GM12878 (cell line): Measurements from ENCODE around the gene AK8. TPM values are rescaled to one million over a fixed set of nuclear protein-coding genes. Genes with fewer than 3 reads are reported as not detected.

Source experiments
- ATAC-seq: fragments of 200-7000 bp; cut with Tn5 transposase; 3 replicates; pipeline ENCODE4 v1.9.1; 2020; ENCODE audit warnings: mild to moderate bottlenecking, moderate library complexity
- BruUV-seq: library from RNA; stranded (reverse); fragments of 400-500 nt; replicated peaks from 2 replicates; lab custom pipeline; 2021; lab: Mats Ljungman, UMichigan
- CTCF ChIA-PET: fragments of 300-600 bp; sonication (Branson Sonifier 250); formaldehyde crosslinking; extraction: SDS; loops from one replicate; lab custom pipeline; 2021; ENCODE audit warnings: inconsistent platforms; lab: Yijun Ruan, JAX
- POLR2A ChIA-PET: fragments of 350-600 bp; formaldehyde crosslinking; extraction: SDS; loops from one replicate; lab custom pipeline; 2021; ENCODE audit warnings: inconsistent platforms; lab: Charles Lee
- RAD21 ChIA-PET: fragments of 300-600 bp; sonication (Branson Sonifier 250); formaldehyde crosslinking; loops from one replicate; lab custom pipeline; 2023; ENCODE audit warnings: antibody characterized with exemption; ENCODE audit not compliant: unreplicated experiment; lab: Charles Lee
- SMC1A ChIA-PET: fragments of 300-600 bp; sonication (Branson Sonifier 250); formaldehyde crosslinking; loops from one replicate; lab custom pipeline; 2023; ENCODE audit not compliant: unreplicated experiment, uncharacterized antibody; lab: Charles Lee
- DNase-seq: peaks from one replicate; pipeline ENCODE4 v3.0.0-alpha.2; 2011; ENCODE audit warnings: low read depth, low spot score
- FAIRE-seq: peaks from 3 replicates; lab custom pipeline; 2011; peaks lifted over from hg19 to GRCh38; lab: Jason Lieb, UNC
- H2AFZ ChIP-seq: 2 replicates; pipeline ENCODE4 v1.6.0; 2011; ENCODE audit warnings: low read depth, low read length, control low read depth; ENCODE audit not compliant: control insufficient read depth
- H3K27ac ChIP-seq: 2 replicates; pipeline ENCODE4 v1.5.1; 2011; ENCODE audit warnings: control low read depth; ENCODE audit not compliant: control insufficient read depth, insufficient read depth
- H3K27me3 ChIP-seq, 2 experiments: replicated peaks in 1 of 2; 2 replicates each; pipeline versions ENCODE4 v1.6.0 to v1.6.1; 2011; ENCODE audit warnings: low read length in 1 of 2; ENCODE audit not compliant: control insufficient read depth in 2 of 2, insufficient read depth in 2 of 2
- H3K36me3 ChIP-seq, 2 experiments: 2 replicates each; pipeline ENCODE4 v1.5.1; 2011; ENCODE audit warnings: low read length in 1 of 2; ENCODE audit not compliant: control insufficient read depth in 2 of 2, insufficient read depth in 2 of 2
- H3K4me1 ChIP-seq: 2 replicates; pipeline ENCODE4 v1.6.1; 2011; ENCODE audit warnings: mild to moderate bottlenecking, low read length, moderate library complexity, mixed read lengths; ENCODE audit not compliant: control insufficient read depth, insufficient read depth
- H3K4me2 ChIP-seq: 2 replicates; pipeline ENCODE4 v1.6.0; 2011; ENCODE audit warnings: control low read depth; ENCODE audit not compliant: control insufficient read depth, insufficient read depth
- H3K4me3 ChIP-seq: fragments of 200-600 bp; sonication (generic); 2 replicates; pipeline ENCODE4 v1.5.1; 2016
- H3K79me2 ChIP-seq: 2 replicates; pipeline ENCODE4 v1.6.0; 2011; ENCODE audit warnings: low read length; ENCODE audit not compliant: control insufficient read depth, insufficient read depth
- H3K9ac ChIP-seq: 2 replicates; pipeline ENCODE4 v1.8.0; 2011; ENCODE audit warnings: low read length, control low read depth, mixed read lengths; ENCODE audit not compliant: control insufficient read depth, insufficient read depth
- H3K9me3 ChIP-seq: replicated peaks from 3 replicates; pipeline ENCODE4 v1.5.1; 2011; ENCODE audit warnings: mild to moderate bottlenecking, low read length; ENCODE audit not compliant: control insufficient read depth, insufficient read depth
- H4K20me1 ChIP-seq: 2 replicates; pipeline ENCODE4 v1.6.0; 2011; ENCODE audit not compliant: control insufficient read depth, insufficient read depth
- HDAC2 ChIP-seq: fragments of 200-600 bp; sonication (generic); IDR thresholded peaks from 2 replicates; pipeline ENCODE4 v1.6.1; 2017
- HDAC6 ChIP-seq: fragments of 200-600 bp; sonication (generic); IDR thresholded peaks from one replicate; pipeline ENCODE4 v1.8.0; 2017; ENCODE audit warnings: antibody characterized with exemption; ENCODE audit not compliant: unreplicated experiment
- IKZF1 ChIP-seq: fragments of 450-650 bp; conservative IDR thresholded peaks from 2 replicates; pipeline ENCODE4 v1.6.1; 2017; ENCODE audit warnings: antibody characterized with exemption, mild to moderate bottlenecking
- MTA2 ChIP-seq: fragments of 450-650 bp; IDR thresholded peaks from 2 replicates; pipeline ENCODE4 v1.6.1; 2016; ENCODE audit warnings: low read depth, mild to moderate bottlenecking, moderate library complexity
- MYC ChIP-seq: IDR thresholded peaks from 2 replicates; pipeline ENCODE4 v1.6.1; 2011; ENCODE audit warnings: mild to moderate bottlenecking, low read length, moderate library complexity, inconsistent platforms; ENCODE audit not compliant: insufficient read depth, insufficient replicate concordance, insufficient read length, severe bottlenecking
- PAX5 ChIP-seq: IDR thresholded peaks from 2 replicates; pipeline ENCODE4 v1.6.1; 2011; ENCODE audit warnings: low read depth, low read length, borderline replicate concordance
- RELA ChIP-seq: fragments of 450-650 bp; IDR thresholded peaks from 2 replicates; pipeline ENCODE4 v1.8.0; 2014; ENCODE audit warnings: borderline replicate concordance; ENCODE audit not compliant: partially characterized antibody
- ZNF622 ChIP-seq: fragments of 450-650 bp; IDR thresholded peaks from 2 replicates; pipeline ENCODE4 v1.6.1; 2017; ENCODE audit warnings: mild to moderate bottlenecking, inconsistent platforms
- WGBS: methylation state at CpG from one replicate; pipeline ENCODE4 v1.1.6; 2016; ENCODE audit warnings: low lambda C conversion rate; ENCODE audit not compliant: insufficient replicate concordance, insufficient coverage; ENCODE audit errors: missing lambda C conversion rate; 5-methylcytosine and 5-hydroxymethylcytosine counted together
- in situ Hi-C: fragments of 300-500 bp; cut with MboI; formaldehyde crosslinking; loops from 9 replicates; pipeline ENCODE4 v1.14.3; 2018; ENCODE audit warnings: mixed read lengths
- intact Hi-C: fragments of 100-400 bp; cut with micrococcal nuclease; formaldehyde crosslinking; loops from one replicate; pipeline ENCODE4 v1.14.2; 2022; ENCODE audit not compliant: unreplicated experiment
- polyA plus RNA-seq, 11 experiments: library from polyadenylated mRNA; depleted of rRNA in 4 of 11; unstranded in 6 of 11; stranded (reverse) in 5 of 11; fragments of >200 nt; fragmentation: Nextera tagmentation in 4 of 11; fragmentation: Illumina TruSeq in 1 of 11; extraction: Ambion mirVana in 4 of 11; extraction: Trizol in 1 of 11; gene quantifications; 1 replicate in 1 of 11; 2 replicates in 10 of 11; pipeline versions ENCODE4 v1.2.1 to v1.2.3, GENCODE V29; 2011 to 2016; ENCODE audit warnings: inconsistent platforms in 2 of 11, missing spikeins in 2 of 11, low read depth in 1 of 11
- total RNA-seq, 4 experiments: library from RNA; depleted of rRNA in 3 of 4; stranded (reverse); fragments of >200 nt in 3 of 4; fragmentation: Illumina TruSeq in 1 of 4; extraction: Trizol in 1 of 4; gene quantifications; 2 replicates each; pipeline versions ENCODE4 v1.2.1 to v1.2.3, GENCODE V29; 2013 to 2021
- TF ChIP-seq, protein P1 (sequence below): IDR thresholded peaks from 2 replicates; pipeline ENCODE4 v1.6.1; 2012; ENCODE audit warnings: improper control_type of control experiment, low read depth, low read length; ENCODE audit not compliant: insufficient replicate concordance
- TF ChIP-seq, protein P2 (sequence below): fragments of 450-650 bp; IDR thresholded peaks from 2 replicates; pipeline ENCODE4 v1.6.1; 2017; ENCODE audit warnings: mild to moderate bottlenecking

Gene AK8
- total and polyA plus RNA-seq, 10 of the 15 experiments (the other 5 are each of a cell fraction or from before 2014, with no cell fraction given): 0.03 to 0.12 (median 0.06) TPM; not detected in 5

DNA sequence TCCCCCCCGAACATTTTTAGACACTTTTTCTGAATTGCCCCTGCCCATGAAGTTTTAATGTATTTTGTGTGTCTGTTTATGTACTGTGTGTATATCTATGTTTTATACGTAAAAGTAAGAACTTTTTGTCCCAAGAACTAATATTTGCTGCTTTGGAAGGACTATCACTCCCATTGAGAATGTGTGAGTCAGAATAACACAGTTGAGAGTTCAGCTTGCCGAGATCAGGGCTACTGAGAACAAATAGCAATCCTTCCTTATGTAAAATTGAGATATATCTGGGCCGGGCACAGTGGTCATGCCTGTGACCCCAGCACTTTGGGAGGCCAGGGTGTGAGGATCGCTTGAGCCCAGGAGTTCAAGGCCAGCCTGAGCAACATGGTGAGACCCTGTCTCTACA is 196.5 kb downstream of the AK8 start:
- H2AFZ ChIP-seq: no peak overlapping the region
- no peaks in the 10 kb centered on the region for H3K27me3 ChIP-seq
- SMC1A ChIA-PET: interaction anchor here (0.6 kb wide), 1 partner anchor 158 kb away, joined by 3 read pairs; no protein-coding TSS in a partner anchor
- no peak overlapping the region for H3K9ac ChIP-seq
- RAD21 ChIA-PET: no interaction called here
- ATAC-seq (no peak), FAIRE-seq (no peak), DNase-seq (no peak)
- H3K4me2 ChIP-seq: no peak overlapping the region
- peaks cover 19 to 36% of the 10 kb centered on the region in 2 experiments for H3K36me3 ChIP-seq
- WGBS: 88% methylated on average over 5 of the region's 5 CpGs
- POLR2A ChIA-PET: interaction anchor here (0.6 to 0.7 kb wide), 2 partner anchors 8 to 1291 kb away, joined by 3 to 4 read pairs; no protein-coding TSS in a partner anchor
- H3K79me2 ChIP-seq: peaks cover 42% of the 10 kb centered on the region
- H3K4me3 ChIP-seq: no peak overlapping the region
- H4K20me1 ChIP-seq: no peaks in the 10 kb centered on the region
- in situ Hi-C loops: no loop called here
- intact Hi-C loops: no loop called here
- H3K27ac ChIP-seq: no peak overlapping the region
- BruUV-seq: no TSS peak
- peaks cover 10% of the 10 kb centered on the region for H3K4me1 ChIP-seq
- CTCF ChIA-PET: interaction anchor here (1.1 kb wide), 1 partner anchor 12 kb away, joined by 5 read pairs; no protein-coding TSS in a partner anchor
- TF ChIP-seq PAX5 (no peak), MTA2 (no peak), ZNF622 (no peak), RELA (no peak), HDAC6 (no peak), MYC (no peak), HDAC2 (no peak), IKZF1 (no peak)
- TF ChIP-seq, protein P1, sequence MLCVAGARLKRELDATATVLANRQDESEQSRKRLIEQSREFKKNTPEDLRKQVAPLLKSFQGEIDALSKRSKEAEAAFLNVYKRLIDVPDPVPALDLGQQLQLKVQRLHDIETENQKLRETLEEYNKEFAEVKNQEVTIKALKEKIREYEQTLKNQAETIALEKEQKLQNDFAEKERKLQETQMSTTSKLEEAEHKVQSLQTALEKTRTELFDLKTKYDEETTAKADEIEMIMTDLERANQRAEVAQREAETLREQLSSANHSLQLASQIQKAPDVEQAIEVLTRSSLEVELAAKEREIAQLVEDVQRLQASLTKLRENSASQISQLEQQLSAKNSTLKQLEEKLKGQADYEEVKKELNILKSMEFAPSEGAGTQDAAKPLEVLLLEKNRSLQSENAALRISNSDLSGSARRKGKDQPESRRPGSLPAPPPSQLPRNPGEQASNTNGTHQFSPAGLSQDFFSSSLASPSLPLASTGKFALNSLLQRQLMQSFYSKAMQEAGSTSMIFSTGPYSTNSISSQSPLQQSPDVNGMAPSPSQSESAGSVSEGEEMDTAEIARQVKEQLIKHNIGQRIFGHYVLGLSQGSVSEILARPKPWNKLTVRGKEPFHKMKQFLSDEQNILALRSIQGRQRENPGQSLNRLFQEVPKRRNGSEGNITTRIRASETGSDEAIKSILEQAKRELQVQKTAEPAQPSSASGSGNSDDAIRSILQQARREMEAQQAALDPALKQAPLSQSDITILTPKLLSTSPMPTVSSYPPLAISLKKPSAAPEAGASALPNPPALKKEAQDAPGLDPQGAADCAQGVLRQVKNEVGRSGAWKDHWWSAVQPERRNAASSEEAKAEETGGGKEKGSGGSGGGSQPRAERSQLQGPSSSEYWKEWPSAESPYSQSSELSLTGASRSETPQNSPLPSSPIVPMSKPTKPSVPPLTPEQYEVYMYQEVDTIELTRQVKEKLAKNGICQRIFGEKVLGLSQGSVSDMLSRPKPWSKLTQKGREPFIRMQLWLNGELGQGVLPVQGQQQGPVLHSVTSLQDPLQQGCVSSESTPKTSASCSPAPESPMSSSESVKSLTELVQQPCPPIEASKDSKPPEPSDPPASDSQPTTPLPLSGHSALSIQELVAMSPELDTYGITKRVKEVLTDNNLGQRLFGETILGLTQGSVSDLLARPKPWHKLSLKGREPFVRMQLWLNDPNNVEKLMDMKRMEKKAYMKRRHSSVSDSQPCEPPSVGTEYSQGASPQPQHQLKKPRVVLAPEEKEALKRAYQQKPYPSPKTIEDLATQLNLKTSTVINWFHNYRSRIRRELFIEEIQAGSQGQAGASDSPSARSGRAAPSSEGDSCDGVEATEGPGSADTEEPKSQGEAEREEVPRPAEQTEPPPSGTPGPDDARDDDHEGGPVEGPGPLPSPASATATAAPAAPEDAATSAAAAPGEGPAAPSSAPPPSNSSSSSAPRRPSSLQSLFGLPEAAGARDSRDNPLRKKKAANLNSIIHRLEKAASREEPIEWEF: no peak
- TF ChIP-seq, protein P2, sequence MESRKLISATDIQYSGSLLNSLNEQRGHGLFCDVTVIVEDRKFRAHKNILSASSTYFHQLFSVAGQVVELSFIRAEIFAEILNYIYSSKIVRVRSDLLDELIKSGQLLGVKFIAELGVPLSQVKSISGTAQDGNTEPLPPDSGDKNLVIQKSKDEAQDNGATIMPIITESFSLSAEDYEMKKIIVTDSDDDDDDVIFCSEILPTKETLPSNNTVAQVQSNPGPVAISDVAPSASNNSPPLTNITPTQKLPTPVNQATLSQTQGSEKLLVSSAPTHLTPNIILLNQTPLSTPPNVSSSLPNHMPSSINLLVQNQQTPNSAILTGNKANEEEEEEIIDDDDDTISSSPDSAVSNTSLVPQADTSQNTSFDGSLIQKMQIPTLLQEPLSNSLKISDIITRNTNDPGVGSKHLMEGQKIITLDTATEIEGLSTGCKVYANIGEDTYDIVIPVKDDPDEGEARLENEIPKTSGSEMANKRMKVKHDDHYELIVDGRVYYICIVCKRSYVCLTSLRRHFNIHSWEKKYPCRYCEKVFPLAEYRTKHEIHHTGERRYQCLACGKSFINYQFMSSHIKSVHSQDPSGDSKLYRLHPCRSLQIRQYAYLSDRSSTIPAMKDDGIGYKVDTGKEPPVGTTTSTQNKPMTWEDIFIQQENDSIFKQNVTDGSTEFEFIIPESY: no peak
- no peaks in the 10 kb centered on the region for H3K9me3 ChIP-seq
